Measurements from ENCODE around the gene PARVB.
A peak's percentile ranks its signal among the peaks of the same experiment; 100 is the strongest.
"Not testable (repeated sequence)": the region's sequence is repeated elsewhere in the genome, so short reads cannot be mapped to it uniquely, and the experiment has no call there.

PARVB gene

GRCh38 chr22:44055805-44056204 is 31.7 kb downstream of the PARVB start:
- no peak for DNase-seq (ENCODE audit: low spot score)
- no peak for TF ChIP-seq CTCF (conservative IDR thresholded peaks at IDR 0.05; ENCODE audit: low read depth)
- ChIA-PET CTCF (no interaction called here), POLR2A (ENCODE audit: low non-redundant PET) (no interaction called here)
- H3K27ac ChIP-seq: peak overlapping the region; percentile 11; the same call in 1 of the 2 replicates

- peak overlapping the region; percentile 11; the same call in 1 of the 2 replicates for H3K27ac ChIP-seq
- CTCF ChIA-PET; DNase-seq (ENCODE audit: low spot score): not testable (repeated sequence)
- POLR2A ChIA-PET (ENCODE audit: low non-redundant PET): interaction anchor here (0.6 kb wide), 1 partner anchor 8 kb away, joined by 9 read pairs; no protein-coding TSS in a partner anchor
These were observed 32.5 kb downstream of the PARVB start for GRCh38 chr22:44056649-44057048.

GRCh38 chr22:44057401-44057987 is 33.4 kb downstream of the PARVB start:
- ChIA-PET POLR2A (ENCODE audit: low non-redundant PET) (no interaction called here), CTCF (interaction anchor here (0.6 kb wide), 1 partner anchor 1251 kb away, joined by 5 read pairs; no protein-coding TSS in a partner anchor)
- TF ChIP-seq CTCF (conservative IDR thresholded peaks at IDR 0.05; ENCODE audit: low read depth): no peak
- no peak for DNase-seq (ENCODE audit: low spot score)
- peak overlapping the region; percentile 33; the same call in 1 of the 2 replicates for H3K27ac ChIP-seq

- CTCF ChIA-PET: no interaction called here
- H3K27ac ChIP-seq: no peak overlapping the region
- no peak for TF ChIP-seq CTCF (conservative IDR thresholded peaks at IDR 0.05; ENCODE audit: low read depth)
- POLR2A ChIA-PET (ENCODE audit: low non-redundant PET): no interaction called here
- no peak for DNase-seq (ENCODE audit: low spot score)
These were observed 39.6 kb downstream of the PARVB start for GRCh38 chr22:44063462-44064371.

GRCh38 chr22:44067033-44067432 is 42.9 kb downstream of the PARVB start:
- ChIA-PET POLR2A (ENCODE audit: low non-redundant PET) (no interaction called here), CTCF (no interaction called here)

GRCh38 chr22:44067901-44068300 is 43.8 kb downstream of the PARVB start:
- no peak for TF ChIP-seq CTCF (conservative IDR thresholded peaks at IDR 0.05; ENCODE audit: low read depth)
- ChIA-PET CTCF (no interaction called here), POLR2A (ENCODE audit: low non-redundant PET) (no interaction called here)
- H3K27ac ChIP-seq: no peak overlapping the region
- DNase-seq (ENCODE audit: low spot score): no peak

More at GRCh38 chr22:44067033-44067432, 42.9 kb downstream of the PARVB start:
- no peak for TF ChIP-seq CTCF (conservative IDR thresholded peaks at IDR 0.05; ENCODE audit: low read depth)
- no peak overlapping the region for H3K27ac ChIP-seq
- no peak for DNase-seq (ENCODE audit: low spot score)
